ENCODE measurements around the gene CCL4. TPM values are rescaled to one million over a fixed set of nuclear protein-coding genes. Genes with fewer than 3 reads are reported as not detected.
"Not testable (repeated sequence)": the region's sequence is repeated elsewhere in the genome, so short reads cannot be mapped to it uniquely, and the experiment has no call there.

Gene CCL4
- total RNA-seq, 6 donors from 2014 or later = 5.7 to 24.0 (median 14.1) TPM

DNA sequence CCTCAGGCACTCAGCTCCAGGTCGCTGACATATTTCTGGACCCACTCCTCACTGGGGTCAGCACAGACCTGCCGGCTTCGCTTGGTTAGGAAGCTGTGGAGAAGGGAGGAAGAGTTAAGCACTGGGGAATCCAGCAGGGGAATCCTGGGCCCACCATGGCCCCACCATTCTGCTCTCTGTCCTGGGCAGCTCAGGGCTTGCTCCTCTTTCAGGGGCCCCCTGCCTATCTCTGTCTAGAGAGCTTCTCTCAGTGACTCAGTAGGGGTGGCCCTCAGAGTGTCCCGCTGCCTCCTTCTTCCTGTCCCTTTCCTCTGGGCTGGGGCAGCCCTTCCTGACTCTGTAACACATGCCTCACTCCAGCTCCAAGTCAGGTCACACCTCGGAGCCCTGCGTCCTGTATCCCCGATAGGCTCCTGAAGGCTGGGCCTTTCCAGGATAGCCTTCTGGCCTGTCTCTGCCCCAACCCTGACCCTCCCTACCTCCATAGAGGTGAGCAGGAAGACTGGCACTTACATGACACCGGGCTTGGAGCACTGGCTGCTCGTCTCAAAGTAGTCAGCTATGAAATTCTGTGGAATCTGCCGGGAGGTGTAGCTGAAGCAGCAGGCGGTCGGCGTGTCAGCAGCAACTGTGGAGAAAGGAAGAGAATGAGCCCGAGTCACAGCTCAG lies 14.8 kb upstream of the CCL4 start:
- peak overlapping the region in 2 of 4 donors; percentile 22 to 52 for H3K27ac ChIP-seq
- WGBS, 2 donors = 75 to 87% methylated on average over 9 to 10 of the region's 14 CpGs

DNA sequence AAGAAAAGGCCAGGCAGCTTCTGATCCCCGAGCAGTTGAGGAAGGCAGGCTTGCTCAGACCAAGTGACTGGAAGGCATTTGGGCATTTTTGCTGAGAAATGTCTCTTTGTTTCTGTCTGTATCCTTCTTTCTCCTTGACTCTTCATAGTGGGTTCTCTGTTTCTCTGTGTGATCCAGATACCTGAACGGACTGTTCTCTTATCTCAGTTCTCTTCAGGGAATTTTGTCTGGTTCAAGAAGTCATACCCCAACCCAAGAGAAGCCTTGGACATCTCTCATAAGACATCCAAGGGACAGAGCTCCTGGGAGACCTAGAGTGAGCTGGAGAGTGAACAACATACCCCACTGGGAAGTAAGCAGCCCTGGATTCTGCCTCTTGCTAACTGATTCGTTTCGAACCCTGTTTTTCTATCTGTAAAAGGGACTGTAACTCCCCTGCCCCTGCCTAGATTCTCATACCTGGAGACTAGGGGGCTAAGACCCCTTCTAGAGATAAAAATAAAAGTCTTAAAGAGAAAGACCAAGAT lies 14.2 kb upstream of the CCL4 start:
- peak overlapping the region in 2 of 4 donors; percentile 22 to 52 for H3K27ac ChIP-seq
- DNase-seq (no peak), ATAC-seq (ENCODE audit: low FRiP score in 2 of 2) (no peak)
- peak overlapping the region in 1 of 4 donors; percentile 6 for H3K4me3 ChIP-seq
- peaks cover 0 to 15% (median 9%) of the 10 kb centered on the region in 4 donors for H3K4me1 ChIP-seq
- TF ChIP-seq, protein P1, sequence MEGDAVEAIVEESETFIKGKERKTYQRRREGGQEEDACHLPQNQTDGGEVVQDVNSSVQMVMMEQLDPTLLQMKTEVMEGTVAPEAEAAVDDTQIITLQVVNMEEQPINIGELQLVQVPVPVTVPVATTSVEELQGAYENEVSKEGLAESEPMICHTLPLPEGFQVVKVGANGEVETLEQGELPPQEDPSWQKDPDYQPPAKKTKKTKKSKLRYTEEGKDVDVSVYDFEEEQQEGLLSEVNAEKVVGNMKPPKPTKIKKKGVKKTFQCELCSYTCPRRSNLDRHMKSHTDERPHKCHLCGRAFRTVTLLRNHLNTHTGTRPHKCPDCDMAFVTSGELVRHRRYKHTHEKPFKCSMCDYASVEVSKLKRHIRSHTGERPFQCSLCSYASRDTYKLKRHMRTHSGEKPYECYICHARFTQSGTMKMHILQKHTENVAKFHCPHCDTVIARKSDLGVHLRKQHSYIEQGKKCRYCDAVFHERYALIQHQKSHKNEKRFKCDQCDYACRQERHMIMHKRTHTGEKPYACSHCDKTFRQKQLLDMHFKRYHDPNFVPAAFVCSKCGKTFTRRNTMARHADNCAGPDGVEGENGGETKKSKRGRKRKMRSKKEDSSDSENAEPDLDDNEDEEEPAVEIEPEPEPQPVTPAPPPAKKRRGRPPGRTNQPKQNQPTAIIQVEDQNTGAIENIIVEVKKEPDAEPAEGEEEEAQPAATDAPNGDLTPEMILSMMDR (IDR thresholded peaks at IDR 0.05) = no peak
- TF ChIP-seq EP300 (IDR thresholded peaks at IDR 0.05) (no peak), POLR2A (IDR thresholded peaks at IDR 0.05) (no peak), POLR2AphosphoS5 (IDR thresholded peaks at IDR 0.05) (no peak)
- no peaks in the 10 kb centered on the region for H3K27me3 ChIP-seq
- WGBS, 2 donors = 81 to 86% methylated on average over 4 of the region's 4 CpGs
- H3K9me3 ChIP-seq = no peaks in the 10 kb centered on the region
- no peaks in the 10 kb centered on the region for H3K36me3 ChIP-seq

More for the DNA sequence above, 14.8 kb upstream of the CCL4 start:
- DNase-seq (no peak), ATAC-seq (ENCODE audit: low FRiP score in 2 of 2) (peak in 1 of 2 donors; percentile 27)
- no peaks in the 10 kb centered on the region for H3K36me3 ChIP-seq
- H3K4me3 ChIP-seq = no peak overlapping the region
- H3K4me1 ChIP-seq = peaks cover 0 to 15% (median 9%) of the 10 kb centered on the region in 4 donors
- H3K9me3 ChIP-seq = no peaks in the 10 kb centered on the region
- TF ChIP-seq POLR2AphosphoS5 (IDR thresholded peaks at IDR 0.05) = no peak
- no peak for TF ChIP-seq EP300 (IDR thresholded peaks at IDR 0.05)
- no peak for TF ChIP-seq POLR2A (IDR thresholded peaks at IDR 0.05)
- TF ChIP-seq, protein P1 (IDR thresholded peaks at IDR 0.05) = no peak
- no peaks in the 10 kb centered on the region for H3K27me3 ChIP-seq

DNA sequence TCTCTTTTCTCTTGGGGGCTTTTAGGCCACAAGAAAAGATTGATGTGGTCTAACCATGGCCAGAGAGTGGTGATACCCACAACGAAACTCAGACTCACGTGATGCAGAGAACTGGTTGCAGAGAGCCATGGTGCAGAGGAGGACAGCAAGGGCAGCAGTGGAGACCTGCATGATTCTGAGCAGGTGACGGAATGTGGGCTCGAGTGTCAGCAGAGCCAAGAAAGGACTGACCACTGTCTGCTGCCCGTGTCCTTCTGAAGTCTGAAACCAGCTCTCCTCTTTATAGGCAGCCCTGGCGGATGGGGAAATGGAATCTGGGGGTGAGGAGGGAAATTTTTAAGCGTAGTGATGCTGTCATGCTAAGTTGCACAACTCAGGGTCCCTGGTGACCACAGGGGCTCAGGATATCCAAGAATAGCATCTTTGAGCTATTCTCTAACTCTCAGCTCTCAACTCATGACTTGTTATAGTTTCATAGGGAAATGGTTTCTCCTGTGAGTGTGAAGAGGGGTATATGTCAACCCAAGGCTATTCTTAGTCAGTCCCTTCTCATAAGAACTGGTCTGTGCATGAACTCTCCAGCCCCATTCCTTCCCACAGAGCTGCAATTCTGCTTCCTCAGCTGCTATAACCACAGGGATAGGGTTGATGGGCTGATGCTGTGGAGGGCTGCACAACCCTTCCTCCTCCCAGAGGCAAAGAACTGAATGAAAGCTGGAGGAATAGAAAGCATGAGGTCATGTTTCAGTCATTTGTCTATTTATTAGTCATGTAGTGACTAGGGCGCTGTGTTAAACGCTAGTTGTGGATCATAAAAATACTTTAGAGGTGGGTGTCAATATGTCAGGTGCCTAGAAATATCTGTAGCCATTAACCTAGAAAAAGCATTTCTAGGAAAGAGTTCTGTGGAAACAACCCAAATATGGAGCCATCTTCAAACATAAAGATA lies 13.5 kb upstream of the CCL4 start, which contains the start of gene CCL3:
CCL3 (minus strand) TSS at position 256 of the 949 bp plus-strand sequence; CDS start at position 171, 85 bp downstream.
- Histone ChIP-seq H3K4me1 (peaks cover 0 to 15% (median 8%) of the 10 kb centered on the region in 4 donors), H3K36me3 (no peaks in the 10 kb centered on the region), H3K9me3 (no peaks in the 10 kb centered on the region), H3K4me3 (peak within 1 kb of the TSS in 1 of 4 donors; percentile 6), H3K27me3 (no peaks in the 10 kb centered on the region), H3K27ac (peak within 1 kb of the TSS in 2 of 4 donors; percentile 22 to 52)
- DNase-seq (peak in 1 of 2 donors; percentile 34), ATAC-seq (ENCODE audit: low FRiP score in 2 of 2) (peak; percentile 60 to 62)
- TF ChIP-seq POLR2AphosphoS5 (IDR thresholded peaks at IDR 0.05) (no peak), EP300 (IDR thresholded peaks at IDR 0.05) (no peak), POLR2A (IDR thresholded peaks at IDR 0.05) (peak in 1 of 4 donors; percentile 73)
- TF ChIP-seq, protein P1 (IDR thresholded peaks at IDR 0.05) = no peak
- 64 to 71% methylated on average over 9 of the region's 9 CpGs for WGBS, 2 donors

DNA sequence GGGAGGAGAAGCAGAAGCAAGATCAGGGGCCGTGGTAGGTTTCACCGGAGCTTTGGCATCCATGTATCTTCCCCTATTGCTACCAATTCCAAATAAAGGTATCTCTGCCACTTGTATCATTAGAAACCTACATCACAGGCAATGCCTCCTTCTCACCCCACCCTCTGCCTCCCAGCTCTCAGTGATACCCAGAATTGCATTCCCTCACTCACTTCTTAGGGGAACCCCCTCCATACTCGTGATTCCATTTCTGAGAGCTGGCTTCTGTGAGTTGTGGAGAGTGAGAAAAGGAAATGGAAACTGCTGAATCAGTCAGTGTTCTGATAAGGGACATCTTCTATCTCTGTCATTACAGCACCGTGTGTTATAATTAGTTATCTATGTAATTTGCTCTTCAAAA lies 11.4 kb upstream of the CCL4 start:
- DNase-seq (no peak), ATAC-seq (ENCODE audit: low FRiP score in 2 of 2) (no peak)
- Histone ChIP-seq H3K4me1 (peaks cover 0 to 6% (median 1%) of the 10 kb centered on the region in 4 donors), H3K4me3 (no peak overlapping the region), H3K9me3 (no peaks in the 10 kb centered on the region), H3K36me3 (no peaks in the 10 kb centered on the region), H3K27ac (no peak overlapping the region), H3K27me3 (no peaks in the 10 kb centered on the region)
- TF ChIP-seq, protein P1 (IDR thresholded peaks at IDR 0.05) = no peak
- TF ChIP-seq POLR2A (IDR thresholded peaks at IDR 0.05) (no peak), POLR2AphosphoS5 (IDR thresholded peaks at IDR 0.05) (no peak), EP300 (IDR thresholded peaks at IDR 0.05) (no peak)
- WGBS, 2 donors = 64 to 68% methylated on average over 4 of the region's 4 CpGs

DNA sequence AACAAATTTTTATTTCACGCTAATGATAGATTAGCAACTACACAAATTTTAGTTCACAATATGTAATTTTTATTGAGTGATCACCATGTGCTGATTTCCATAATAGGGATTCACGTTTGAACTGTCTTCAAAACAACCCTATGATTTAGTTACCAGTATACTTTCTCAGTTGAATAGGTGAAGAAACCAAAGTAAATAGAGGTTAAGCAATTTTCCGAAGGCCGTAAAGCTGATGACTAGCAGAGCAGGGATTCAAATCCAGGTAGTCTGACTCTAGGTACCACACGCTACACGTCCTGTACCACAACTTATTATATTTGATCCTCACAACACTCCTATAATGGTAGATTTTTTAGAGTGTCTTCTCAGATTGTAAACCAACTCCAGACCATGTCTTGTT lies 10.9 kb upstream of the CCL4 start:
- WGBS, 2 donors = 81 to 84% methylated on average over 6 of the region's 6 CpGs
- DNase-seq; H3K27ac ChIP-seq; H3K4me1 ChIP-seq; H3K4me3 ChIP-seq; ATAC-seq (ENCODE audit: low FRiP score in 2 of 2); H3K9me3 ChIP-seq; H3K27me3 ChIP-seq; H3K36me3 ChIP-seq: not testable (repeated sequence)
